NCI-H69 (cell line): ENCODE data around the gene ZFYVE19.

Source experiments
- DNase-seq: peaks from one replicate; lab custom pipeline; 2025; lab: John Stamatoyannopoulos, UW

ZFYVE19 gene, protein sequence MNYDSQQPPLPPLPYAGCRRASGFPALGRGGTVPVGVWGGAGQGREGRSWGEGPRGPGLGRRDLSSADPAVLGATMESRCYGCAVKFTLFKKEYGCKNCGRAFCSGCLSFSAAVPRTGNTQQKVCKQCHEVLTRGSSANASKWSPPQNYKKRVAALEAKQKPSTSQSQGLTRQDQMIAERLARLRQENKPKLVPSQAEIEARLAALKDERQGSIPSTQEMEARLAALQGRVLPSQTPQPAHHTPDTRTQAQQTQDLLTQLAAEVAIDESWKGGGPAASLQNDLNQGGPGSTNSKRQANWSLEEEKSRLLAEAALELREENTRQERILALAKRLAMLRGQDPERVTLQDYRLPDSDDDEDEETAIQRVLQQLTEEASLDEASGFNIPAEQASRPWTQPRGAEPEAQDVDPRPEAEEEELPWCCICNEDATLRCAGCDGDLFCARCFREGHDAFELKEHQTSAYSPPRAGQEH

DNA sequence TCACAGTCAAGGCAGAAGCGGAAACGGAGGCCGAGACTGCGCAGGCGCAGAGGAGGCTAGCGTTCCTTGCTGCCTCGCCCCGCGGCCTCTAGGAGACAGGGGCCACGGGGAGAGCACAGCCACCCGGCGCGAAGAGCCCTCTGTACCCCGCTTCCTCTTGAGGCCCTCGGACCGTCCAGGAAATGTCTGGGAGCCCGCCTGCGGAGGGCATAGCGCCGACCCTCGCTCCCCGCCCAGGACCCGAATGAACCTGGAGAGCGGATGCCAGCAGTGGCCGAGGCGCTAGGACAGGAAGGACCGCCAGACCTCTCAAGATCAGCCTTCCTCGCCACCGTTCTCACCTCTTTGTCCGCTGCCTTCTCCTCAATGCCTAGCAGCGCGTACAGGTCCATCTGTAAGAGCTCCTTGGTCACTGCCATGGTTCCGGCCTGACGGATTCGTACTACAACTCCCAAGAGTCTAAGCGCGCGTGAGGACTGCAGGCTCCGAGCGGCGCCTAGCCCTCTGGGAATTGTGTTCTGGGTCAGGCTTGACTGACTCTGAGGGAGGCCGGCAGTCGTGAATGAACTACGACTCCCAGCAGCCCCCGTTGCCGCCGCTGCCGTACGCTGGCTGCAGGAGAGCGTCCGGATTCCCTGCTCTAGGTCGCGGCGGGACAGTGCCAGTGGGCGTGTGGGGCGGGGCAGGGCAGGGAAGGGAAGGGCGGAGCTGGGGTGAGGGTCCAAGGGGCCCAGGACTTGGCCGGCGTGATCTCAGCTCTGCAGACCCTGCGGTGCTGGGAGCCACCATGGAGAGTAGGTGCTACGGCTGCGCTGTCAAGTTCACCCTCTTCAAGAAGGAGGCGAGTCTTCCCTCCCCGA lies at the start of gene ZFYVE19, which contains the start of gene DNAJC17:
TSS of gene ZFYVE19 (plus strand) at position 62 of the 860 bp plus-strand sequence. CDS start at position 563, 501 bp downstream.
TSS of gene DNAJC17 (minus strand) at position 446 of the 860 bp plus-strand sequence. CDS start at position 419, 27 bp downstream.
- peak; percentile 100 for DNase-seq

- no peak for DNase-seq
These were observed 46.9 kb upstream of the ZFYVE19 start for GRCh38 chr15:40759961-40760360.

DNA sequence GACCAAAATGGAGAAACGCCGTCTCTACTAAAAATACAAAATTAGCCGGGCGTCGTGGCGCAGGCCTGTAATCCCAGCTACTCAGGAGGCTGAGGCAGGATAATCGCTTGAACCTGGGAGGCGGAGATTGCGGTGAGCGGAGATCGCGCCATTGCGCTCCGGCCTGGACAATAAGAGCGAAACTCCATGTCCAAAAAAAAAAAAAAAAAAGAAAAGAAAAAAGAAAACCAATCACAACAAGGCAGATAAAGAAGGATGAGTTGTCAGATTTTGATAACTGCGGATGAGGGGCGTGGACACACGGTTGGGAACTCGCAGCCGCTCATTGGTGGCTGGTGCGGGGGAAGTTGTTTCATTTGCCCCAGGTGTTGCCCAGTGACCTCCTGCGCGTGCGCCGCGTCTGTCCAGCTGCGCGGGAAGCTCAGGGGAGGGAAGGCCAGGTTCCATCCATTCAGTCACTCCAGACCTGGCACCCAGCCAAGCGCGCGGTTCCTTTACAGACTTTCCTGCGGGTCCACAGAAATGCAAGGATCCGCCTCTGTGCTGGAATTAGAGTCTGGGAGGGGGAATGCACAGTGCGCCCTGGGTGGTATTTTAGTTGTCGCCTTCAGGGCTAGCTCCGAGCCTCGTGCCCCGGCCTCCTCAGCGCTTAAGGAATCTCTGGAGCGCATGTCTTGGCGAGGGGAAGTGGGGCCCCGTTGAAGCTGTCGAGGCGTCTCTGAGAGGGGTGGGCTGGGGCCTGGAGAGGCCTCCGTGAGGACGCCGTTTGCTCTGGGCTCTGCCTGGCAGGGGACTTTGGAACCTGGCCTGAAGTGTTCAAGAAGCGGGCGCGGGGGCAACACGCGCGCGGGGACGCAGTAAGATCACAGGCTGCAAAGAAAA lies 43.7 kb upstream of the ZFYVE19 start:
- DNase-seq: peak; percentile 95

DNA sequence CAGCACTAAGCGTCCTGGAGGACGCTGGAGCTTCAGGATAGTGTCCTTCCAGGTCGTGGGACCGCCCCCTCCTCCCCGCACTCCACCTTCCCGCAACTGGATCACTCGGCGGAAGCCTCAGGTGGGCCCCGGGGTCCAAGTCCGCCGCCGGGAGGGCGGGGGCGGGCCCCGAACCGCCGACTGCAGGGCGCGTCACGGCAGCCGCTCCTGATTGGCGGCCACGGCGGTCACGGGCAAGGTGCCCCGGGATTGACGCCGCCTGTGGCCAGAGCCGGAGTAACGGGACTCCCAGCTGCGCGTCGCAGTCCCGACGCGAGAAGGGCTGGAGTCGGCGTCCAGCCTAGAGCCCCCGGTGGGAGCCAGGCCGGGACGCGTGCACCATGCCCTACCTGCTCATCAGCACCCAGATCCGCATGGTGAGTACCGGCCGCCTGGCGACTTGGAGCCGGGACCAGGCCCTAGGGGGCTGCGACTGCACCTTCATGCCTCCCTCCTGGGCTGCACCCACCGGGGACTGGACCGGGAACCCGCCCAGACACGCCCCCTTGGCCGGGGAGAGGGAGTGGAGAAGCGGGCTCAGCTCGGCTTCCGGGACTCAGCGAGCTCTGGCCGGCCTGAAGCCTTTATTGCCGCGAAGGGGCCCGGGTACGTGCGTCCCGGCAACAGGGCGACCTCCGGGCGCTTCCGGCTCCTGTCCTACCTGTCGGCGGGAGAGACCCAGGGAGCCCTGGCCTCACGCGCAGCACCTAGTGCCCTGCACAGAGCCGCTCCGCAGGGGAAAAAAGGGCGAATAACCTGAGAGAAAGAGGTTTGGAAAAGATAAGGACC lies 42.9 kb upstream of the ZFYVE19 start, which contains the start of gene GCHFR:
TSS of gene GCHFR (plus strand) at position 268 of the 828 bp plus-strand sequence. CDS start at position 381, 113 bp downstream.
- peak; percentile 84 for DNase-seq

GRCh38 chr15:40764629-40765103 lies 42.2 kb upstream of the ZFYVE19 start:
- peak; percentile 66 for DNase-seq

DNA sequence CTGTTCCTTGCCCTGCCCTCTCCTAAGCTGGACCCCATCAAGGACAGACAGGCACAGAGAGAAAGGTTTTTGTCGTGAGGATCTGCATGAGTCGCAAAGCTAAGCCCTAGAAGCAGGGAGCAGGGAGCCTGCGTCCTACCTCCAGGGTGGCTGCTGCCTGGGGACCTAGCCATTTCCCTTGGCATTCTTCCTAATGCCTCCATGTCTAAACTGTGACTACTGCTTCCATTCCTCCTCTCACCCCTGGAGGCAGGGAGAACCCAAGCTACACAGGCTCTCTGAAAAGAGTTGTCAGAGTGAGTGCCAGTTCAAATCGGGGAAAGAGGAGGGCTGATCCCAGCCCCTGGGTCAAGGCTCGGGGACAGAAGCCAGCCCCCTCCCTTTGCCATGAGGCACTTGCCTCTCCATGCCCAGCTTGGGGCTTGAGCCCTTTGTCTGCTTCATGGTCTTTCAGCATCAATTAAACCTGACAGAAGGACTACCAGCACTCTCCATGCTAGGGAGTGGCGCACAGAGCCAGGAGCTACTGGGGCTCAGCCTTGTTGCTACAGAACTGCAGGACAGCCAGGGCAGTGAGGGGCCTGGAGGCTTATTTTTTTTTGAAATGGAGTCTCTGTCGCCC lies 40.6 kb upstream of the ZFYVE19 start:
- peak; percentile 32 for DNase-seq

GRCh38 chr15:40766906-40767837 lies 39.7 kb upstream of the ZFYVE19 start:
- DNase-seq: no peak

DNA sequence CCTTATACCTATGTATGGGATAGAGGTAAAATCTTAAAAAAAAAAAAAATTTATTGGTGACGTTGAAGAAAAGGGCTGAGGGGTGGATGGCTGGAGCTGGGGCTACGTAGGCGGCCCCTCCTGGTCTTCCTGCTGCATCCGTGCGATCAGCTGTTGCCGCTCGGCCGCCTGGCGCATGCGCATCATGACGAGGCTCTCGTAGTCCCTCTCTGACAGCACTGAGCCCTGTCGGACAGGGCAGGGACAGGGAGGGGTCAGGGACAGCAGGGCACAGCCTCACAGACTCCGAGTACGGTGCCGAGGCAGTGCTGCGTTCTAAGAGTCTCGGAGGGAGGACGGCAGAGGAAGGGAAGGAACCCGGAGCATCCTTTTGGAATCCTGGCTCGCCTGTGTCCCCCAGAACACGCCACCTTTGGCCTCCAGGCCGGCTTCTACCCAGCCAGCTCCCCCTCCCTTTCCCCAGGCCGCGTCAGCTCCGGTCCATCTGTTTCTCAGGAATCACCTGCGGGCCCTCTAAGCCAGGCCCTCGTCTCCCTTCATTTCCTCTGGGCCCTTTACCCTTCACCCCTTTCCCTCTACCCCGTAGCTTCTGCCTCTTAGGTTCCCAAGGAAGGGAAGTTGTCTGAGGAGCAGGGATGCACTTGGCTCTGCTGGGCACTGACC lies 38.9 kb upstream of the ZFYVE19 start:
- no peak for DNase-seq

DNA sequence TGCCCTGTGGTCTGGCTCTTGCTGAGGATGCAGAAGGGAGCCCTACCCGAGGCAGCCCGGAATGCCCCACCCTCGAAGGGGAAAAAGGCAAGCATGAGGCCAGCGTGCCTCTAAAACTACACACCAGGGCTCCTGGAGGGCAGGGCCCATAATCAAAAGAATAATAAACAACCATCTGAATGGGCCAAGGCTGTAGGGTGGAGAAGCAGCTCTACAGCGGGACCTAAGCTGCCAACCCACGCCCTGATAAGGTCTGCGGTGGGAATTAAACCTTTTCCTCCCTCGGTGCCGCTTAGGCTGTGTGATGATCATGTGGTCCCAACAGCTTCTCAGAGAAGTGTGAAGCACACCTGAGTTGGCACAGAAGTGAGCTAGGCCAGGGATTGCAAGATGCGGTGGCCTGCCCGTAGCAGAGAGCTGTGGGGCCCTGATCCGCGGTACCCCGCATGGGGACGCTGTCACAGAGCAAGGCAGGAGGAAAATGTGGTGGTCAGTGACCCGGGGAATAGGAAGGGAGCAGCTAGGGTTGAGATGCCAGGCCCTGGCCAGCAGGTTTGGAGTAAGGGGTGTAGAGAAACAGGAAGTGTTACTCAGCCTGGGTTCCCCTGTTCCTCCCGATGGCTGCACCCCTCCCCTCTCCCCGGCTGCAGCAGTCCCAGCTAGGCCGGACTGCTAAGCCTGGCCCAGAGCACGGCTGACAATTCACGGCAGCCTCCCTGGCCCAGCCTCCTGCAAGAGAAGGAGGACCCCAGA lies 38.2 kb upstream of the ZFYVE19 start:
- DNase-seq: no peak

DNA sequence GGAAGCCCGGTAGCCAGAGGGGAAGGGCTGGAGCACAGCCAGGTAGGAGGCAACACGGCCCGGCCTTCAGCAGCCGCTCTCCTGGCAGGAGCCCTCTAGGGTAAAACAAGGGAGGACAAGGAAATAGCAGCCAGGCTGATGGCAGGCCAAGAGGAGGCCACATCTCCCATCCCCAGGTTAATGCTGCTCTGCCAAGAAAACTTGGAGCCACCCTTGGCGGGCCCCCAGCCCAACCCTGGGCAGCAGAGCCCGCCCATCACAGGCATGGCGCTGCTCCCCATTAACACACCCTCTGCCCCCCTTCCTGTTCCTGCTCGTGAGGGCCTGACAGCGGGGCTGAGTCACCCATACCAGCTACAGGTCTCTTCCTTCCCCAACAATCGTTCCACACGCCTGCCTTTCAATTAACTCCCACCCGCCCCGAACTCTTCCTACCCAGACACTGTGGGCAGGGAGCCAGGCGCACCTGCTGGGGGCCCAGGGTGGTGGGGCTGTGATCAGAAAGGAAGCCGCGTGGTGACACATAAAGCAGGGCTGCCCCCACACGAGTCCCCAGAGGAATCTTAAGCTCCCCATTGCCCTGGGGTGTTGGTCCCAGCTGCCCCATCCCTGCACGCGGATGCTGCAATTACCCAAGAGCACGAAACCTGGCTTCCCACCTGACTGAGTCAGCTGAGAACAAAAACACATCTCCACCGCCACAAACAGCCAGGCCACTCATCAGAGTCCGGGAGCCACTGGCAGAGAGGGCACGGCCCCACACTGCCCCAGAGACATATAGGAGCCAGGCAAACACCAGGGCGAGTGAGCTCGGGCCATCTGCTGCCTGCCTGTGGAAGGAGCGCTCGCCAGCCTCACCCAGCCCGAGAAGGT lies 37.4 kb upstream of the ZFYVE19 start, which contains the start of gene C15orf62:
TSS of gene C15orf62 (plus strand) at position 707 of the 873 bp plus-strand sequence. CDS start 516 bp downstream, outside the sequence.
- peak; percentile 97 for DNase-seq

GRCh38 chr15:40770147-40770721 lies 36.7 kb upstream of the ZFYVE19 start:
- peak; percentile 84 for DNase-seq

GRCh38 chr15:40771242-40771641 lies 35.6 kb upstream of the ZFYVE19 start:
- no peak for DNase-seq

- no peak for DNase-seq
These were observed 34.9 kb upstream of the ZFYVE19 start for GRCh38 chr15:40772014-40772413.

DNA sequence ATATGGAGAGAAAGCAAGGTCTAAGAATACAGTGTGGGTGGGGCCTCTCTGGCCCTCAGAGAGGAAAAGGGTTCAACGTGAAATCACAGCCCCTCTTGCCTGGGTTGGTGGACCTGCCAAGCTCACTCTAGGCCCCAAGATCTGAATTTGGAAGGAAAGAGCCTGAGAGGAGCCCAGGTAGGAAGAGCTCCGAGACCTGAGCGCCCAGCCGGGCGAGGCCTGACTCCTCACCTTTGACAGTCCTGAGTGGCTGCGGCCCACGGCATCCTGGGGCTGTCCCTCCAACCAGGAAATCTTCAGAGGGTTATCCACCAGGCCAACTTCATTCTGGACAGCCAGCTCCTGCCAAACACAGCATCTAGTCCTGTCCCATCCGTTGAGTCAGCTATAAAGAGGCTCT lies 33.4 kb upstream of the ZFYVE19 start:
- DNase-seq: no peak

DNA sequence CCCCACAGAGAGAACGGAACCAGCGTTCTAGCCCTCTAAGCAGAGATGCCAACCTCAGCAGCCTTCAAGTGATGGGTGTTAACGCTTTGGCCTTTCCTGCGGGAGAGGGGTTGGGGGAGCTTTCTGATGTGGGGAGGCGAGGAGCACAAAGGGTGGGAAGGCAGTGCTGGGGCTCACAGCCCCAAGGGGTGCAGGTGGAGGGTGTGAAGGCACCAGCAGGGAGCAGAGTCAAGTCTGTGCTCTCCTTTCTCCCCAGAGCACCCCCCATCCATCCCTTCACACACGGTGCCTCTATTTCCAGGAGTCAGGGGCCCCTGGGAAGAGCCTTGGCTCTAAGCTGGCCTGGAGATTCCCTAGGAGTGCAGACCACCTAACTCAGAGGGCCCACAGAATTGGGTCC lies 33.0 kb upstream of the ZFYVE19 start:
- no peak for DNase-seq

GRCh38 chr15:40775007-40775406 lies 31.9 kb upstream of the ZFYVE19 start:
- no peak for DNase-seq
